Peyer's patch (tissue), 4 donors: ENCODE measurements around the gene ATP5PF.

Experiments used
- POLR2A ChIP-seq, 2 donors: fragments of 450-650 bp; IDR thresholded peaks; one replicate each; pipeline ENCODE4 v1.5.1; 2017; ENCODE audit warnings: antibody characterized with exemption in 2 of 2, mild to moderate bottlenecking in 2 of 2, moderate library complexity in 2 of 2
- TF ChIP-seq, protein P1 (sequence below), 6 experiments: fragments of 450-650 bp in 4 of 6; fragments of 200-600 bp in 2 of 6; sonication (generic) in 1 of 6; IDR thresholded peaks; one replicate each; pipeline ENCODE4 v1.5.1; 2017 to 2019; ENCODE audit warnings: antibody characterized with exemption in 6 of 6, mild to moderate bottlenecking in 3 of 6, moderate library complexity in 1 of 6

DNA sequence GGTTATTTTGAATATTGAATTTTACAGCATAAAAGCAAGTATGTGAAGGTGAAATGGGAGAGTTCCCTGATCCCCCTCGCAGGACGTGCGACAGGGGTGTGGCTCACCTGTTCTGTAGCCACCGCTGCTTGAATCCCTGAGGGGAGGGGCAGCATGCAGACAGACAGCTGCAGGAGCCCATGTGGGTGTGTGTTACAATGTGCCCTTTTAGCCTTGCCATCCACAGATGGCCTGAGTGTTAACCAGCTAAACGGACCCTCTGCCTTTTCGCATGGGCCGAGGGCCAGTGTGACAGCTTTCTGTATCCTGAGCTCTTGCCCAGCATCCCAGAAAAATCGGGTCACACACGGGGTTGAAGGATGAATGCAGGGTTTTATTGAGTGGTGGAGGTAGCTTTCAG is 52.3 kb downstream of the ATP5PF start:
- TF ChIP-seq, protein P1, sequence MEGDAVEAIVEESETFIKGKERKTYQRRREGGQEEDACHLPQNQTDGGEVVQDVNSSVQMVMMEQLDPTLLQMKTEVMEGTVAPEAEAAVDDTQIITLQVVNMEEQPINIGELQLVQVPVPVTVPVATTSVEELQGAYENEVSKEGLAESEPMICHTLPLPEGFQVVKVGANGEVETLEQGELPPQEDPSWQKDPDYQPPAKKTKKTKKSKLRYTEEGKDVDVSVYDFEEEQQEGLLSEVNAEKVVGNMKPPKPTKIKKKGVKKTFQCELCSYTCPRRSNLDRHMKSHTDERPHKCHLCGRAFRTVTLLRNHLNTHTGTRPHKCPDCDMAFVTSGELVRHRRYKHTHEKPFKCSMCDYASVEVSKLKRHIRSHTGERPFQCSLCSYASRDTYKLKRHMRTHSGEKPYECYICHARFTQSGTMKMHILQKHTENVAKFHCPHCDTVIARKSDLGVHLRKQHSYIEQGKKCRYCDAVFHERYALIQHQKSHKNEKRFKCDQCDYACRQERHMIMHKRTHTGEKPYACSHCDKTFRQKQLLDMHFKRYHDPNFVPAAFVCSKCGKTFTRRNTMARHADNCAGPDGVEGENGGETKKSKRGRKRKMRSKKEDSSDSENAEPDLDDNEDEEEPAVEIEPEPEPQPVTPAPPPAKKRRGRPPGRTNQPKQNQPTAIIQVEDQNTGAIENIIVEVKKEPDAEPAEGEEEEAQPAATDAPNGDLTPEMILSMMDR (IDR thresholded peaks at IDR 0.05), result no peak
- TF ChIP-seq POLR2A (IDR thresholded peaks at IDR 0.05), result no peak
